Esophagus squamous epithelium (tissue), 4 donors: ENCODE measurements around the gene SLC25A15.

ENCODE experiments used
- CTCF ChIP-seq, 6 experiments: fragments of 450-650 bp in 4 of 6; fragments of 200-600 bp in 2 of 6; sonication (generic) in 2 of 6; IDR thresholded peaks; one replicate each; pipeline ENCODE4 v1.5.1; 2016 to 2019; ENCODE audit warnings: antibody characterized with exemption in 6 of 6, mild to moderate bottlenecking in 4 of 6, moderate library complexity in 4 of 6
- POLR2A ChIP-seq, 4 donors: fragments of 450-650 bp; IDR thresholded peaks; one replicate each; pipeline ENCODE4 v1.6.1; 2017; ENCODE audit warnings: antibody characterized with exemption in 4 of 4, mild to moderate bottlenecking in 4 of 4, moderate library complexity in 3 of 4

- no peak for TF ChIP-seq CTCF (IDR thresholded peaks at IDR 0.05)
- no peak for TF ChIP-seq POLR2A (IDR thresholded peaks at IDR 0.05)
These were observed 5.3 kb downstream of the SLC25A15 start for GRCh38 chr13:40794414-40795368.
